Activated effector memory CD4-positive, alpha-beta T cell treated with Interleukin-2 at 50 U/mL for 16 hours (primary cell): ENCODE data around the gene QSER1.
"Not testable (repeated sequence)": the region's sequence is repeated elsewhere in the genome, so short reads cannot be mapped to it uniquely, and the experiment has no call there.

Experiments used
- DNase-seq: peaks from one replicate; pipeline ENCODE4 v3.0.0-alpha.2; 2020

The QSER1 gene

GRCh38 chr11:32937283-32937682 lies 44.7 kb downstream of the QSER1 start:
- not testable (repeated sequence) for DNase-seq

DNA sequence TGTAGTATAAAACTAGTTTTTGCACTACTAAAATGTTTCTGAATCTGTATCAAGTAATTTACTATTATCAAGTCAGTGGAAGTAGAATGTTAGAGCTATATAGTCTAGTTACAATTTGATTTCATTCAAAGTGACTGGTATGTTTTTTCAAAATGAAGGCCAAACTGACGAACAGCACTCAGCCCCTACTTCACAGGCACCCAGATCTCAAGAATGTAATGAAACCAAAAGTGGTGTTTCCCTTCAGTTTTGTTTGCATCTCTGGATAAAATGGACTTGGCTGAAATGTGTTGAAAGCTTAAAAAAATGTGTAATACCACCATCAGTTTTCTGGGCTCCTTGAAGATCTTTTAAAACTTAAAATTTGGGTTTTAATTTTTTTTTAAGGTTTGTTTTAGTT lies 46.4 kb downstream of the QSER1 start:
- no peak for DNase-seq

DNA sequence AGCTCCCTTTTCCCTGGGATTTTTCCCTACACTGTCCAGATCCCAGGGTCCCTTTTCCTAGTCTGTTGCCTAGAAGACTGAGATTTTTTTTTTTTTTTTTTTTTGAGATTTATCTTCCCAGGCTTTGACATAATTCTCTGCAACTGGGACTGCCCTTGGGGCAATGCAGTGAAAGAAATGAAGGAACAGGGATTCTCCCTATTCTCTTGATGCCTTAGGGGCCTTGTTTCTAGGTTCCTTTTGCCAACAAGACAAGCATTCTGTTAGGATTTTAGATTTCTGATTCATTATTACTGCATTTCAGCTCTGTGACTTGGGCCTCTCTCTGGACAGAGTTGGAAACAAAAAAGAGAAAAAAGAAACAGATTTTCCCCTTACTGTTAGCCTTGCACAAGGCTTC lies 47.3 kb downstream of the QSER1 start:
- no peak for DNase-seq

DNA sequence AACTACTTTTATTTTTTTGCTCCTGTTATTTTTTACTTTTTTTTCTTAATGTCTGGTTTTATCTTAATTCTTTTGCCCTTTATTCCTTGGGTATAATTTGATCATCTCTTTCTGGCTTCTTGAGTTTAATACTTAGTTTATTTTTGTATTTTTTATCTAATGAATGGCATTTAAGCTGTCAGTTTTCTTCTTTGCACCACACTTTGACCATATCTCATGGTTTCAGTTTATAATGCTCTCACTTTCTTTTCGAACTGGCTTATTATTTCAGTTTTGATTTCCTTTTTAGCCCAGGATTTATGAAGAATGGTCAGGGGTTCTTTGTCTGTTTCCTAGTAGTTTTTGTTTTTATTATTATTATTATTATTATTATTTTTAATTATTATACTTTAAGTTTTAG lies 48.3 kb downstream of the QSER1 start:
- DNase-seq, result no peak

GRCh38 chr11:32947978-32948377 lies 55.4 kb downstream of the QSER1 start:
- DNase-seq, result no peak

DNA sequence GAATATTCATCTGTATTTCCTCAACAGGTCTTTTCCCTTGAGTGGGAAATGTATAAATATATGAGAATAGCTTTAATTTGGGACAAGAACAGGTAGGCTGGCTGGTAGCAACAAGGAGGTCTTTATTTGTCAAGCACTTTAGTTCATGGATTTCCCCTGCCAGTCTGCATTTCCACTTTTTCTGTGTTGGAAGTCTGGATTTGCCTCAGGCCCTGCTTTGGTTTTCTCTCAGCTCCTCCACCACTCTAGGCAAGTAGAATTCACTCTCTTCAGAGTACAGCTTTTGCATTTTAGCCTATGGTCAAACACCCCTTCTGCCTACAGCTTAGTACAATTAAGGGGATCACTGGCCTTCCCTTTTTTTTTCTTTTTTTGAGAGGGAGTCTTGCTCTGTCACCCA lies 57.1 kb downstream of the QSER1 start:
- DNase-seq, result no peak

DNA sequence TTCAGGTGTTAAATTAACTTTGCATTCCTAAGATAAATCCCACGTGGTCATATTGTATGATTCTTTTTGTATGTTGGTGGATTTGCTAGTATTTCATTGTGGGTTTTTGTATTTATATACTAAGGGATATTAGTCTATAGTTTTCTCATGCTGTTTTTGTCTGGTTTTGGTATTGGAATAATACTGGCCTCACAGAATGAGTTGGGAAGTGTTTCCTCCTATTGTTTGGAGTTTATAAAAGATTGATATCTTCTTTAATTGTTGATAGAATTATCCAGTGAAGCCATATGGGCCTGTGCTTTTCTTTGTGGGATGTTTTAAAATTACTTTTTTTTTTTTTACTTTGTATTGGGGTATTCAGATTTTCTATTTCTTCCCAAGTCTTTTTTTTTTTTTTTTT lies 59.8 kb downstream of the QSER1 start:
- no peak for DNase-seq

GRCh38 chr11:32953700-32954099 lies 61.1 kb downstream of the QSER1 start:
- no peak for DNase-seq

GRCh38 chr11:32960553-32961164 lies 68.0 kb downstream of the QSER1 start:
- DNase-seq, result no peak

- DNase-seq, result no peak
Observed at GRCh38 chr11:32962016-32962415, 69.4 kb downstream of the QSER1 start.

- DNase-seq, result no peak
Observed at GRCh38 chr11:32963721-32964120, 71.1 kb downstream of the QSER1 start.

DNA sequence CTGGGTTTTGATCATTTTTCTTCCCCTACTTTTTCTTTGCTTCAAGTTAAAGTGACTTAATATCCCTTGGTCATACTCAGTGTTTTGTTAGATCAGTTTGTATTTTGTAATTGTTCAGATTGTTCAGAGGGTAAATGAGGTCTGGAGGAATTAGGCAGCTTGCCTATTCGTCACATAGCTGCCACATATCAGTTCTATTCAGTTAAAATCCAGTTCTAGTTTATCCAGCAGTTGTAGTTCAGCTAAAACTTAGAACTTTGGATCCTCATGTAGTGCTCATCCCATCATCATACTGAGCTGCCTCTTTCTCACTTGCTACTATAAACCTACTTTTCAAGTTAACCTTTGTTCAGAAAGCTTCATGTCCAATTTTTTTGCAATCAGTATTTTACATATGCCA lies 75.9 kb downstream of the QSER1 start:
- DNase-seq, result no peak

DNA sequence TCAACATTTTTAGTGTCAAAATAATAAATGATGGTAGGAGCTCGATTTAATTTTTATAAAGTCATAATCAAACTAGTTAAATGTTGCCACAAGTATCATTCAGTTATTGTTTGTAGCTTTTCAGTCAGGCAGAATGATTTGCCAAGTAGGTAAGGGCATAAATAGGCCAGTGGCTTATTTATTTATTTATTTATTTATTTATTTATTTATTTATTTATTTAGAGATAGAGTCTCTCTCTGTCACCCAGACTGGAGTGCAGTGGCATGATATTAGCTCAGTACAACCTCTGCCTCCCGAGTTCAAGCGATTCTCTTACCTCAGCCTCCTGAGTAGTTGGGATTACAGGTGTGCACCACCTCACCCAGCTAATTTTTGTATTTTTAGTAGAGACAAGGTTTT lies 79.6 kb downstream of the QSER1 start:
- DNase-seq, result not testable (repeated sequence)

DNA sequence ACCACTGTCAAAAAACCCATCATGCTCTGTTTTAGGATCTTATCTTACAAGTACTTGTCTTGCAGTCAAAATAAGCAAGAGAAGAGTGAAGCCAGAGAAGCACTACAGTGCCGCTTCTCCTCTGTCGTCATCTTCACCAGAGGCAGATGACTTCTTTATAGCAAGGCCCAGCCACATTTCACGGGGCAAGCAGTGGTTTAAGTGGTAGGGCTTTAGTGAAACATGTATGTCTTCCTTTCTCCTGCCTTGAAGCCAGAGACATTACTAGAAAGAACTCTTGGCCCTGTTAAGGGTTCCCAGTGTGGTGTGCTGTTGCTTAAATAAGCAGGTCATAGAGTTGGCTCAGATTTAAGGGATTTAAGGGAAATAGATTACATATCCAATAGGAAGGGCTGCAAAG lies 80.2 kb downstream of the QSER1 start:
- no peak for DNase-seq

GRCh38 chr11:32982626-32983025 lies 90.0 kb downstream of the QSER1 start:
- no peak for DNase-seq

- DNase-seq, result no peak
Observed at GRCh38 chr11:32983506-32983905, 90.9 kb downstream of the QSER1 start.

DNA sequence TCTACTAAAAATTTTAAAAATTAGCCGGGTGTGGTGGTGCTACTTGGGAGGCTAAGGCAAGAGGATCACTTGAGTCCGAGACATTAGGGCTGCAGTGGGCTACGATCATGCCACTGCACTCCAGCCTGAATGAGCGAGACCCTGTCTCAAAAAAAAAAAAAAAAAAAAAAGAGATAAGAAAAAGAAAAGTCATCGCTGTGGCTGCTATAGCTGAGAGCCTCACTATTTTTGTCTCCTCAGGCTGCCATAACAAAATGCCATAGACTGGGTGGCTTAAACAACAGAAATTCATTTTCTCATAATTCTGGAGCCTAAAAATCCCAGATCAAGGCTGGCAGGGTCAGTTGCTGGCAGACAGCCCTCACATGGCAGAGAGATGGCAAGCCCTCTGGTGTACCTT lies 93.0 kb downstream of the QSER1 start:
- no peak for DNase-seq

DNA sequence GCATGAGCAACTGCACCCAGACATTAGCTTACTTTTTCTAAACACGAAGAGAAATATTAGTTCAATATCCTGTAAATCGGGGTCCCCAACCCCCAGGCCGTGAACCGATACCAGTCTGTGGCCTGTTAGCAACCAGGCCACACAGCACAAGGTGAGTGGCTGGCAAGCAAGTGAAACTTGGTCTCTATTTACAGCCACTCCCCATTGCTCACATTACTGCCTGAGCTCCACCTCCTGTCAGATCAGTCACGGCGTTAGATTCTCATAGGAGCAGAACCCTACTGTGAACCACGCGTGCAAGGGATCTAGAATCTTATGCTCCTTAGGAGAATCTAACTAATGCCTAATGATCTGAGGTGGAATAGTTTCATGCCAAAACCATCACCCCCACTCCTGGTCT lies 95.2 kb downstream of the QSER1 start:
- DNase-seq, result no peak

GRCh38 chr11:32990481-32990880 lies 97.9 kb downstream of the QSER1 start:
- no peak for DNase-seq

GRCh38 chr11:32991427-32991826 lies 98.8 kb downstream of the QSER1 start:
- no peak for DNase-seq

GRCh38 chr11:32991898-32992297 lies 99.3 kb downstream of the QSER1 start:
- DNase-seq, result no peak

- DNase-seq, result no peak
Observed at GRCh38 chr11:33000181-33000580, 107.6 kb downstream of the QSER1 start.

- no peak for DNase-seq
Observed at GRCh38 chr11:33001281-33001680, 108.7 kb downstream of the QSER1 start.

DNA sequence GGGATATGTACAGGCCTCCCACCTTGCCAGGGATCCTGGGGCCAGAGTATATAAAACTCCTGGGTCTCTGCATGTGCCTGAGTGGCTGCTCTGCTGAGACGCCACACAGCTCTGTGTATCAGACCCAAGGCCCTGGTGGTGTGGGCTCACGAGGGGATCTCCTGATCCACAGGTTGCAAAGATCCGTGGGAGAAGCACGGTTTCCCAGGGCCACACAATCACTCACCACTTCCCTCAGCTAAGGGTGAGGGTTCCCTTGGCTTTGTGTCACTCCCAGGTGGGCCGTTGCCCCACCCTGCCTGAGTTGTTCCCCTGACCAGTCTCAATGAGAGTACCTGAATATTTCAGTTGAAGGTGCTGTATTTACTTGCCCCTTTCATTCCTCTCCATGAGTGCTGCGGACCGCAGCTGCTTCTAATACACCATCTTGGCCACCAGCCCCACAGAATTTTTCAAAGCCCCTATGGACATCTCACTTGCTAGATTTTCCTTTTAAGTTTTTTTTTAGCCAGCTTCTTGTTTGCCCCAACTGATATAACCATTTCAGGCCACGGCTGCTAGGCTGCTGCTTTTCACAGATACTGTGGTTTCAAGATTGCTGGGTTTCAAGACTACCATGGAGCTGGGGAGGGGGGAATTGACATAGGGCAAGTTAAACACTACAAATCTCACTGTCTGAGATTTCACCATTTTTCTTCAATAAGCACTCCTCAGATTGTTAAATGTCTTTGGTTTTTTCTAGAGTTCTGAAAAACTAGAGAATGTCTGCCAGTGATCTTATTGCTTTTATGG lies 109.3 kb downstream of the QSER1 start:
- no peak for DNase-seq

DNA sequence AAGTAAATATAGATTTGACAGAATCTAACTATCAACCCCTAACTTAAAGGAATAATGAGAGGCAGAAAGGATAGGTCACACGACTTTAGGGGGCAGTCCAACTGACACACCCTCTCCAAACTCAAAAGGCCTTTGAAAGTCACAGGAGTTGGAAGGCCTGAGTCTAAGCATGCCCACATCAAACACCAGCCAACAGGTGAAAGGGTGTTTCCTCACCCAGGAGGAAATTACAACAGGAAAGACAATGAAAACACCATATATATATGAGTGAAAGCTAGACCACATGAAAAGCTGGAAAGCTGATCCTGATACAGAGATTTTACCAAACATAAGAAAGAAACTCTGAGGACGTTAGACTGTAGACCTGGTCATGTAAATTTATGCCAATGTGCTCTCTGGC lies 112.6 kb downstream of the QSER1 start:
- no peak for DNase-seq
